Keratinocyte (primary cell): ENCODE results near the gene MRPL43. TPM values are rescaled to one million over a fixed set of nuclear protein-coding genes. Genes with fewer than 3 reads are reported as not detected.

Source experiments
- DNase-seq: peaks from one replicate; pipeline ENCODE4 v3.0.0-alpha.2; 2011; ENCODE audit warnings: low read depth, missing footprints, low spot score
- FAIRE-seq: peaks from 2 replicates; lab custom pipeline; 2011; peaks lifted over from hg19 to GRCh38; lab: Jason Lieb, UNC
- H2AFZ ChIP-seq: 2 replicates; pipeline ENCODE4 v1.6.0; 2012; ENCODE audit warnings: low read length, control low read depth, inconsistent platforms; ENCODE audit not compliant: control insufficient read depth
- H3K27ac ChIP-seq: 2 replicates; pipeline ENCODE4 v1.5.1; 2011; ENCODE audit warnings: low read length; ENCODE audit not compliant: control insufficient read depth, insufficient read depth
- H3K27me3 ChIP-seq: 3 replicates; pipeline ENCODE4 v1.6.0; 2011; ENCODE audit warnings: low read length; ENCODE audit not compliant: control insufficient read depth, insufficient read depth; ENCODE audit errors: extremely low read depth
- H3K36me3 ChIP-seq, 2 experiments: 2 replicates in 1 of 2; 3 replicates in 1 of 2; pipeline ENCODE4 v1.5.1; 2011; ENCODE audit warnings: low read length in 2 of 2, mild to moderate bottlenecking in 1 of 2; ENCODE audit not compliant: control insufficient read depth in 2 of 2, insufficient read depth in 2 of 2; ENCODE audit errors: extremely low read depth in 1 of 2
- H3K4me1 ChIP-seq: 3 replicates; pipeline ENCODE4 v1.5.1; 2011; ENCODE audit warnings: low read length; ENCODE audit not compliant: control insufficient read depth, insufficient read depth; ENCODE audit errors: extremely low read depth
- H3K4me2 ChIP-seq: 3 replicates; pipeline ENCODE4 v1.6.0; 2011; ENCODE audit warnings: low read depth, low read length; ENCODE audit not compliant: control insufficient read depth, insufficient read depth; ENCODE audit errors: extremely low read depth
- H3K4me3 ChIP-seq, 3 experiments: fragments of 200-600 bp in 1 of 3; sonication (generic) in 1 of 3; 2 replicates in 2 of 3; 3 replicates in 1 of 3; pipeline ENCODE4 v1.5.1; 2011 to 2016; ENCODE audit warnings: low read length in 3 of 3, mild to moderate bottlenecking in 3 of 3, control low read depth in 2 of 3, inconsistent platforms in 1 of 3, low read depth in 1 of 3, mixed read lengths in 1 of 3, mixed run types in 1 of 3, moderate library complexity in 1 of 3; ENCODE audit not compliant: control insufficient read depth in 2 of 3, insufficient read depth in 2 of 3; ENCODE audit errors: extremely low read depth in 1 of 3
- H3K79me2 ChIP-seq: 2 replicates; pipeline ENCODE4 v1.6.0; 2012; ENCODE audit warnings: low read length; ENCODE audit not compliant: control insufficient read depth, insufficient read depth
- H3K9ac ChIP-seq: 3 replicates; pipeline ENCODE4 v1.6.0; 2011; ENCODE audit warnings: low read length; ENCODE audit not compliant: control insufficient read depth, insufficient read depth; ENCODE audit errors: extremely low read depth
- H3K9me1 ChIP-seq: 3 replicates; pipeline ENCODE4 v1.6.0; 2011; ENCODE audit warnings: low read length; ENCODE audit not compliant: control insufficient read depth, insufficient read depth; ENCODE audit errors: extremely low read depth
- H3K9me3 ChIP-seq: 2 replicates; pipeline ENCODE4 v1.5.1; 2012; ENCODE audit warnings: low read depth, low read length; ENCODE audit not compliant: control insufficient read depth
- H4K20me1 ChIP-seq: 3 replicates; pipeline ENCODE4 v1.6.0; 2011; ENCODE audit warnings: low read length; ENCODE audit not compliant: control insufficient read depth, insufficient read depth; ENCODE audit errors: extremely low read depth
- EZH2 ChIP-seq: IDR thresholded peaks from one replicate; pipeline ENCODE4 v1.6.1; 2012; ENCODE audit warnings: inconsistent platforms, mild to moderate bottlenecking, low read length, moderate library complexity
- dilution Hi-C: fragments of 300-500 bp; cut with MboI; formaldehyde crosslinking; loops from one replicate; pipeline ENCODE4 v1.7.0; 2020; ENCODE audit warnings: low sequenced_read_pairs; ENCODE audit not compliant: extremely low pct_ligation_motif_present
- polyA plus RNA-seq, 5 experiments: library from polyadenylated mRNA; depleted of rRNA in 3 of 5; stranded (reverse) in 3 of 5; stranded (forward) in 1 of 5; unstranded in 1 of 5; fragments of >200 nt; gene quantifications; 1 replicate in 1 of 5; 2 replicates in 3 of 5; 3 replicates in 1 of 5; pipeline versions ENCODE4 v1.2.1 to v1.2.3, GENCODE V29; 2011 to 2012; ENCODE audit warnings: missing spikeins in 2 of 5, low read depth in 1 of 5, low replicate concordance in 1 of 5
- TF ChIP-seq, protein P1 (sequence below), 3 experiments: IDR thresholded peaks in 1 of 3; conservative IDR thresholded peaks in 1 of 3; optimal IDR thresholded peaks in 1 of 3; 2 replicates in 2 of 3; 3 replicates in 1 of 3; pipeline versions ENCODE3 to v1.5.1; 2011; ENCODE audit warnings: low read length in 3 of 3, mild to moderate bottlenecking in 3 of 3, moderate library complexity in 2 of 3, control low read depth in 1 of 3, inconsistent platforms in 1 of 3; ENCODE audit not compliant: insufficient read depth in 2 of 3; ENCODE audit errors: extremely low read depth in 1 of 3

MRPL43 gene
- polyA plus RNA-seq, 1 donor (not counting 4 experiments of a cell fraction or from before 2014, with no cell fraction given) = 71.1 TPM

- dilution Hi-C loops = no loop called here
- no peak for DNase-seq
- Histone ChIP-seq H3K4me3 (no peak overlapping the region), H3K27ac (no peak overlapping the region), H3K9me3 (no peaks in the 10 kb centered on the region), H3K4me2 (no peak overlapping the region), H3K79me2 (peaks cover 22% of the 10 kb centered on the region), H2AFZ (no peak overlapping the region), H3K36me3 (peaks cover 31% of the 10 kb centered on the region in 2 experiments), H4K20me1 (no peaks in the 10 kb centered on the region), H3K9ac (no peak overlapping the region), H3K9me1 (no peaks in the 10 kb centered on the region), H3K4me1 (peaks cover 17% of the 10 kb centered on the region), H3K27me3 (no peaks in the 10 kb centered on the region)
- FAIRE-seq = no peak
- TF ChIP-seq EZH2 = no peak
- TF ChIP-seq, protein P1, sequence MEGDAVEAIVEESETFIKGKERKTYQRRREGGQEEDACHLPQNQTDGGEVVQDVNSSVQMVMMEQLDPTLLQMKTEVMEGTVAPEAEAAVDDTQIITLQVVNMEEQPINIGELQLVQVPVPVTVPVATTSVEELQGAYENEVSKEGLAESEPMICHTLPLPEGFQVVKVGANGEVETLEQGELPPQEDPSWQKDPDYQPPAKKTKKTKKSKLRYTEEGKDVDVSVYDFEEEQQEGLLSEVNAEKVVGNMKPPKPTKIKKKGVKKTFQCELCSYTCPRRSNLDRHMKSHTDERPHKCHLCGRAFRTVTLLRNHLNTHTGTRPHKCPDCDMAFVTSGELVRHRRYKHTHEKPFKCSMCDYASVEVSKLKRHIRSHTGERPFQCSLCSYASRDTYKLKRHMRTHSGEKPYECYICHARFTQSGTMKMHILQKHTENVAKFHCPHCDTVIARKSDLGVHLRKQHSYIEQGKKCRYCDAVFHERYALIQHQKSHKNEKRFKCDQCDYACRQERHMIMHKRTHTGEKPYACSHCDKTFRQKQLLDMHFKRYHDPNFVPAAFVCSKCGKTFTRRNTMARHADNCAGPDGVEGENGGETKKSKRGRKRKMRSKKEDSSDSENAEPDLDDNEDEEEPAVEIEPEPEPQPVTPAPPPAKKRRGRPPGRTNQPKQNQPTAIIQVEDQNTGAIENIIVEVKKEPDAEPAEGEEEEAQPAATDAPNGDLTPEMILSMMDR (optimal IDR thresholded peaks at IDR 0.05 in 1 of 3, IDR thresholded peaks at IDR 0.05 in 1 of 3, conservative IDR thresholded peaks at IDR 0.05 in 1 of 3; ENCODE audit: extremely low read depth in 1 of 3, insufficient read depth in 2 of 3, low read length in 3 of 3) = peak; percentile 44 to 72 (median 51)
Measured at GRCh38 chr10:100993986-100994708, 6.8 kb upstream of the MRPL43 start.

DNA sequence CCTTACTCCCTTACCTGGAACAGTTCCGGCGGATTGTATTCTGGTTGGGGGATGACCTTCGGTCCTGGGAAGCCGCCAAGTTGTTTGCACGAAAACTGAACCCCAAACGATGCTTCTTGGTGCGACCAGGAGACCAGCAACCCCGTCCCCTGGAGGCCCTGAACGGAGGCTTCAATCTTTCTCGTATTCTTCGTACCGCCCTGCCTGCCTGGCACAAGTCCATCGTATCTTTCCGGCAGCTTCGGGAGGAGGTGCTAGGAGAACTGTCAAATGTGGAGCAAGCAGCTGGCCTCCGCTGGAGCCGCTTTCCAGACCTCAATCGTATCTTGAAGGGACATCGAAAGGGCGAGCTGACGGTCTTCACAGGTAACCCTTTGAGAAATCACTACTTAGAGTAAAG, 1.8 kb upstream of the MRPL43 start:
- Histone ChIP-seq H4K20me1 (no peaks in the 10 kb centered on the region), H3K9me3 (no peaks in the 10 kb centered on the region), H3K79me2 (peaks cover 56% of the 10 kb centered on the region), H3K36me3 (peaks cover 30 to 33% of the 10 kb centered on the region in 2 experiments), H3K9ac (peak overlapping the region; percentile 11), H3K27me3 (no peaks in the 10 kb centered on the region), H3K4me2 (peak overlapping the region; percentile 31), H3K4me3 (no peak overlapping the region), H3K27ac (no peak overlapping the region), H3K4me1 (peaks cover 17% of the 10 kb centered on the region), H3K9me1 (peaks cover 4% of the 10 kb centered on the region), H2AFZ (no peak overlapping the region)
- dilution Hi-C loops = no loop called here
- TF ChIP-seq, protein P1 (optimal IDR thresholded peaks at IDR 0.05 in 1 of 3, IDR thresholded peaks at IDR 0.05 in 1 of 3, conservative IDR thresholded peaks at IDR 0.05 in 1 of 3; ENCODE audit: extremely low read depth in 1 of 3, insufficient read depth in 2 of 3, low read length in 3 of 3) = no peak
- TF ChIP-seq EZH2 = no peak
- FAIRE-seq (no peak), DNase-seq (no peak)
